ENCODE data around the gene KLHL12.
"Not testable (repeated sequence)": the region's sequence is repeated elsewhere in the genome, so short reads cannot be mapped to it uniquely, and the experiment has no call there.

KLHL12 gene

DNA sequence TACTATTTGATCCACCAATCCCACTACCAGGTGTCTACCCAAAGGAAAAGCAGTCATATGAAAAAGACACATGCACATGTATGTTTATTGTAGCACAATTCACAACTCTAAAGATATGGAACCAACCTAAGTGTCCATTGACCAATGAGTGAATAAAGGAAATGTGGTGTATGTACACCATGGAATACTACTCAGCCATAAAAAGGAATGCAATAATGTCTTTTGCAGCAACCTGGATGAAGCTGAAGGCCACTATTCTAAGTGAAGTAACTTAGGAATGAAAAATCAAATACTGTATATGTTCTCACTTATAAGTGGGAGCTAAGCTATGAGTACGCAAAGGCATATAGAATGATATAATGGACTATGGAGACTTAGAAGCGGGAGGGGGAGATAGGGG lies 18.4 kb upstream of the KLHL12 start:
- DNase-seq: no peak

DNA sequence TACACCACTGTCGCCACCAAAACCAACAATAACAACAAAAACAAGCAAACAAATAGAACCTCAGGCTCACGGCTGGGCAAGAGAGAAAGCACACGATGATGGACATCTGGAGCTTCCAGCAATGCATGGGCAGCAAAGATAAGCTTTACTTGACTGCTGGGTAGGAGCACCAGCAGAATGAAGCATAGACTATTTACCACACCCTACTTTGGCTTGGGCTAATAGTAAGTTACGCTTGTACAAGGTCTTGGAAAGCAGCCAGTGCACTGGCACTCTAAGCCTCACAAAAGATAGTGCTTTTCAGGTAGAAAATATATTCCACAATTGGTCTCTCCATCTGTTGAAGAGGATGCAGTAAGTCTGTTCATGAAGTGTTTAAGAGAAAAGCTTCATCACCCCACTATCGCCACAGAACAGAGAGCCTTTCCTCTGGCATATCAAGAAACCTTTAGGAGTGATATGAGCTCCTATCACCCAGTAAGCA lies 17.4 kb upstream of the KLHL12 start:
- no peak for DNase-seq

- DNase-seq: no peak
Measured at GRCh38 chr1:202942426-202942825, 15.4 kb upstream of the KLHL12 start.

GRCh38 chr1:202941372-202941771 lies 14.3 kb upstream of the KLHL12 start:
- DNase-seq: no peak

GRCh38 chr1:202940561-202940960 lies 13.5 kb upstream of the KLHL12 start:
- DNase-seq: no peak

DNA sequence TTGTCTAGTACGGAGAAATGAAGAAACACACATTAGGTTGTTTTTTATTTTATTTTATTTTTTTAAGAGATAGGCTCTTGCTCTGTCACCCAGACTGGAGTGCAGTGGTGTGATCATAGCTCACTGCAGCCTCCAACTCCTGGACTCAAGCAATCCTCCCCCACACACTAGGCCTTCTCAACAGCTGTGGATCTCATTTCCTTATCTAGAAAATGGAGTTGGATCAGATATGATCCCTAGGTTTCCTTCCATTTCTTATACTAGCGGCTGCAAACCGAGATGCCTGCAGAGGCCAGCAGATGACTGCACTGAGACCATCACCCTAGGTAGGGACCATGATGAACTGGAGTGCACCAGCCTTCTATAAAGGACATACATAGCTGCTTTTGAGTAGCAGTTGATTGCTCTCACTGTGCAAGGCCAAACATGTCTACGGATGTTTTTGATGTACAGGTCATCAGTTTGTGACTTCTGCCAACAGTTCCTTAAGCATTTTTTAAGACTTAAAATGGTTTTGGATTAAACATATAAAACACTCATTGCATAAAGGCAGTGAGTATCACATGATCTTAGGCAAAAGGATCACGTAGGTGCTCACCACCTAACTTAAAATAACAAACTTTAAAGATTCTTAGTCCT lies 11.4 kb upstream of the KLHL12 start:
- DNase-seq: no peak

DNA sequence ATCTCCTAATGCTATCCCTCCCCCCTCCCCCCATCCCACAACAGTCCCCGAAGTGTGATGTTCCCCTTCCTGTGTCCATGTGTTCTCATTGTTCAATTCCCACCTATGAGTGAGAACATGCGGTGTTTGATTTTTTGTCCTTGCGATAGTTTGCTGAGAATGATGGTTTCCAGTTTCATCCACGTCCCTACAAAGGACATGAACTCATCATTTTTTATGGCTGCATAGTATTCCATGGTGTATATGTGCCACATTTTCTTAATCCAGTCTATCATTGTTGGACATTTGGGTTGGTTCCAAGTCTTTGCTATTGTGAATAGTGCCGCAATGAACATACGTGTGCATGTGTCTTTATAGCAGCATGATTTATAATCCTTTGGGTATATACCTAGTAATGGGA lies 9.4 kb upstream of the KLHL12 start:
- DNase-seq: not testable (repeated sequence)

DNA sequence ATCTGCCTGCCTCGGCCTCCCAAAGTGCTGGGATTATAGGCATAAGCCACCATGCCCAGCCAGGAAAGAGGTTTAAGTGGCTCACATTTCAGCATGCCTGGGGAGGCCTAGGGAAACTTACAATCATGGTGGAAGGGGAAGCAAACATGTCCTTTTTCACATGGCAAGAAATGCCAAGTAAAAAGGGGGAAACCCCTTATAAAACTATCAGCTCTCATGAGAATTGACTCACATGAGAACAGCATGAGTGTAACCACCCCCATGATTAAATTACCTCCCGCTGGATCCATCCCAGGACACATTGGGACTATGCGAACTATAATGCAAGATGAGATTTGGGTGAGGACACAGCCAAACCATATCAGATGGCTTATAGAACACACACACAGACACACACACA lies 8.8 kb upstream of the KLHL12 start:
- DNase-seq: no peak

DNA sequence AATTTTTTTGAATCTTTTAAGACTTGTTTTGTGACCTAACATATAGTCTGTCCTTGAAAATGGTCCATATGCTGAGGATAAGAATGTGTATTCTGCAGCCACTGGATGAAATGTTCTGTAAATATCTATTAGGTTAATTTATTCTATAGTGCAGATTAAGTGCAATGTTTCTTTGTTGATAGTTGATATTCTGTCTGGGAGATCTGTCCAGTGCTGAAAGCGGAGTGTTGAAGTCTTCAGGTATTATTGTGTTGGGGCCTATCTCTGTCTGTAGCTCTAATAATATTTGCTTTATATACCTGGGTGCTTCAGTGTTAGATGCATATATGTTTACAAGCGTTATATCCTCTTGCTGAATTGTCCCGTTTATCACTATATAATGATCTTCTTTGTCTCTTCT lies 7.7 kb upstream of the KLHL12 start:
- no peak for DNase-seq

- no peak for DNase-seq
Measured at GRCh38 chr1:202932476-202932875, 5.4 kb upstream of the KLHL12 start.

DNA sequence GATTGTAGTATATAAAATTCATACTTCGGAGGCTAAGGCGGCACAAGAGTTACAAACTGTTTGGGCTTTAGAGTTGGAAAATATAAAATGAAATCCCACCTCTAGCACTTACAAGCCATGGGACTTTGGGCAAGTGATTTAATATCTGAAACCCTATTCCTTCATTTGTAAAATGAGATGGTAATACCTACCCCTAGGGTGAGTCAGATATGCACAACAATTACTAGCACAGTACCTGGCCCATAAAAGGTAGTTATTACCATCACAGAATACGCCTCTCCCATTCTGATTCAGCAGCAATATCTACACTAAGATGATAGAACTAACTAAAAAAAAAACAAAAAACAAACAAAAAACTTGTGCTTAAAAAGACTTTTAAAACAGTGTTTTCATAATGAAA lies 3.5 kb downstream of the KLHL12 start:
- DNase-seq: no peak

GRCh38 chr1:202919615-202920014 lies 7.4 kb downstream of the KLHL12 start:
- no peak for DNase-seq

- DNase-seq: no peak
Measured at GRCh38 chr1:202915146-202915545, 11.9 kb downstream of the KLHL12 start.

GRCh38 chr1:202912476-202912875 lies 14.6 kb downstream of the KLHL12 start:
- not testable (repeated sequence) for DNase-seq

DNA sequence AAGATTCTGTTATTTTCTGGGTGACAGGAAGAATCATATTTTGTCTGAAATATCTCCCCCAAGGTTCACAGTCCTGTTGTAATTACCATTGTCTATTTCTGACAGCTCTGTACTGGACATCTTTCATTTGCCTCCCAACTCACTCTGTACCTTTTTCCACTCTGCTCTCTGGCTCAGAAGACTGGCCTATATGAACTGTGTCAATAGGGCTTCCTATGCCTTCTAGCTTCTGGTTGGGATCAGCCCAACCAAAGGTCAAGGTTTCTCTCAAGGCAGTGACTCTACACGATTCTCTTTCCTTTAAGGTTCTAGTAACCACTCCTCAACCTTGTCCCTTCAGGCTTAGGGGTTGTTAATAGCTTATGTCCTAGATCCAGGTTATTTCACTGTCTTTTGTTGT lies 17.5 kb downstream of the KLHL12 start:
- DNase-seq: no peak

DNA sequence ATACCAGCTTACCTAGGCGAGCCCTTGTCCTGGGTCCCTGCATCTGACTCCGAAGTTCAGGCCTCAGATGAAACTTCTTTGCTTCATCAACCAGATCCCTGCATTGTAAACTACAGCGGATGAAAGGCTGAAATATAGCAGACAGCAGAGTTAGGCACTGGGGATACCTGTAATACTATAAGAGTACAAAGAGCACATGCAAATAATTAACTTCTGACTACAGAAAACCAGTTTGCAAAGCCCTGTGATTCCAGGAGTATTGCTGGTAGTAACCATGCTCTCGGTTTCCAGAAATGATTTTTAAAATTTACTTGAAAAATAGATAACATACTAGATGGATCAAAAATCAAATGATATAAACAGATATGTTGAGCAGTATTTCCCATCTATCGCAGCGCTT lies 18.0 kb downstream of the KLHL12 start:
- no peak for DNase-seq

DNA sequence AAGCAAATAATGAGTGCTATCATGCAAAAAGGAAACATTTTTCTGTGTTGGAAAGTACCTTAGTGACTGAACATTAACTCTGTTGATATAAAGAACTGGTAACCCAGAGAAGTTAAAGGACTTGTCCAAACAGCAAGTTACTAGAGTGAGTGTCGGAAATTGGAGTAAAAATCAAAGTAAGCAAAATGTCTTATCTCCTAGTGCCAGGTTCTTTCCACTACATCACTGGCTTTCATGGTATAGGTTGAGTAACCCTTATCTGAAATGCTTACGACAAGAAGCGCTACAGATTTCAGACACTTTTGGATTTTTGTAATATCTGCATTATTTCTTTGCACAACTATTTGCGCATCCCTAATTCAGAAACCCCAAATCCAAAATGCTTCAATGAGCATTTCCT lies 21.7 kb downstream of the KLHL12 start:
- no peak for DNase-seq

GRCh38 chr1:202903808-202904207 lies 23.2 kb downstream of the KLHL12 start:
- not testable (repeated sequence) for DNase-seq

GRCh38 chr1:202901555-202901954 lies 25.5 kb downstream of the KLHL12 start:
- no peak for DNase-seq

GRCh38 chr1:202892501-202892900 lies 34.5 kb downstream of the KLHL12 start:
- DNase-seq: no peak

- DNase-seq: no peak
Measured at GRCh38 chr1:202890392-202890791, 36.6 kb downstream of the KLHL12 start.

- peak; percentile 93 for DNase-seq
Measured at GRCh38 chr1:202888531-202889360, 38.3 kb downstream of the KLHL12 start, which contains the start of gene RABIF. Gene RABIF, minus strand, starts transcription at chr1:202889149. Its CDS starts 51 bp downstream, at chr1:202889098.

DNA sequence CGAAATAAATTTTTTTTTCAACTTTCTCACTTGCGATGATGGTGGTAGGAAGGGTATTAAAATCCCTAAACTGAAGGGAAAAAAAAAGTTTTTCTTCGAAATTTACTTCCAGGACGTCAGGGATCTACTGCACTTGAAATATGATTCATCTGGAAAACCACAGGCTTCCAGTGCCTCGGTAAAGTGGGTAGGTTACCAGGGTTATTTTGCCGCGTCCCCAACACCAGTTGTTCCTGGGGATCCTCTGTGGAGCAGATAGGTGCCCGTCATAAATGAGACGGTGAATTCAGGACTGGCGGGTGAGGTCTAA lies 38.9 kb downstream of the KLHL12 start:
- DNase-seq: peak; percentile 17

- no peak for DNase-seq
Measured at GRCh38 chr1:202880961-202881460, 46.0 kb downstream of the KLHL12 start.
